SK-N-SH (cell line): ENCODE results near the gene GGA3.

Source experiments
- CTCF ChIP-seq: fragments of 200-600 bp; sonication (generic); IDR thresholded peaks from 2 replicates; pipeline ENCODE4 v1.6.1; 2017; ENCODE audit warnings: antibody characterized with exemption, mild to moderate bottlenecking, moderate library complexity
- ELF1 ChIP-seq: IDR thresholded peaks from 2 replicates; pipeline ENCODE4 v1.4.0; 2012
- EP300 ChIP-seq, 2 experiments: IDR thresholded peaks; 2 replicates each; pipeline versions ENCODE4 v1.4.0 to v1.6.1; 2012; ENCODE audit warnings: borderline replicate concordance in 1 of 2, low read depth in 1 of 2, low read length in 1 of 2
- FOSL2 ChIP-seq: IDR thresholded peaks from 2 replicates; pipeline ENCODE4 v1.4.0; 2012; ENCODE audit warnings: low read depth, mild to moderate bottlenecking, moderate library complexity, borderline replicate concordance
- JUND ChIP-seq: IDR thresholded peaks from 2 replicates; pipeline ENCODE4 v1.4.0; 2012
- MXI1 ChIP-seq: IDR thresholded peaks from 2 replicates; pipeline ENCODE4 v1.6.1; 2012; ENCODE audit warnings: mild to moderate bottlenecking, low read depth, low read length, improper control_type of control experiment
- POLR2AphosphoS5 ChIP-seq: IDR thresholded peaks from 2 replicates; pipeline ENCODE4 v1.6.1; 2012; ENCODE audit warnings: low read depth, low read length
- SIN3A ChIP-seq: IDR thresholded peaks from 2 replicates; pipeline ENCODE4 v1.6.1; 2012; ENCODE audit warnings: low read depth, mild to moderate bottlenecking, low read length, moderate library complexity, borderline replicate concordance
- USF2 ChIP-seq: fragments of 150-350 bp; IDR thresholded peaks from 2 replicates; pipeline ENCODE4 v1.6.1; 2017; ENCODE audit warnings: antibody characterized with exemption, low read length, low read depth, borderline replicate concordance
- YY1 ChIP-seq: IDR thresholded peaks from 2 replicates; pipeline ENCODE4 v1.4.0; 2012; ENCODE audit warnings: low read depth, mild to moderate bottlenecking
- ZBTB33 ChIP-seq: IDR thresholded peaks from 2 replicates; pipeline ENCODE4 v1.4.0; 2012; ENCODE audit warnings: low read depth, borderline replicate concordance

- no peak for TF ChIP-seq FOSL2
- no peak for TF ChIP-seq YY1
- TF ChIP-seq CTCF, result no peak
- TF ChIP-seq ELF1, result no peak
- TF ChIP-seq USF2, result no peak
- no peak for TF ChIP-seq SIN3A
- no peak for TF ChIP-seq ZBTB33
- TF ChIP-seq JUND, result no peak
- TF ChIP-seq MXI1, result no peak
- TF ChIP-seq POLR2AphosphoS5, result no peak
- no peak for TF ChIP-seq EP300 (IDR thresholded peaks at IDR 0.05; ENCODE audit: borderline replicate concordance in 1 of 2, low read depth in 1 of 2, low read length in 1 of 2)
Observed at GRCh38 chr17:75241502-75241901, 19.9 kb downstream of the GGA3 start.
